Esophagus muscularis mucosa (tissue), 4 donors: ENCODE results near the gene MANBA.

Experiments
- CTCF ChIP-seq, 3 experiments: fragments of 200-600 bp in 2 of 3; fragments of 450-650 bp in 1 of 3; sonication (generic) in 2 of 3; IDR thresholded peaks; one replicate each; pipeline ENCODE4 v1.5.1; 2017 to 2019; ENCODE audit warnings: antibody characterized with exemption in 3 of 3, mild to moderate bottlenecking in 2 of 3, moderate library complexity in 1 of 3
- EP300 ChIP-seq: sonication (generic); formaldehyde crosslinking; IDR thresholded peaks from one replicate; pipeline ENCODE4 v1.6.1; 2017; ENCODE audit warnings: antibody characterized with exemption
- POLR2A ChIP-seq: fragments of 450-650 bp; IDR thresholded peaks from one replicate; pipeline ENCODE4 v1.6.1; 2017; ENCODE audit warnings: antibody characterized with exemption, moderate library complexity, mild to moderate bottlenecking, low read depth

- TF ChIP-seq CTCF (IDR thresholded peaks at IDR 0.05) (no peak), POLR2A (no peak), EP300 (no peak)
Observed at GRCh38 chr4:102715057-102715456, 45.7 kb downstream of the MANBA start.
